ENCODE data around the gene GREB1L.
"Not testable (repeated sequence)": the region's sequence is repeated elsewhere in the genome, so short reads cannot be mapped to it uniquely, and the experiment has no call there.

Gene GREB1L

DNA sequence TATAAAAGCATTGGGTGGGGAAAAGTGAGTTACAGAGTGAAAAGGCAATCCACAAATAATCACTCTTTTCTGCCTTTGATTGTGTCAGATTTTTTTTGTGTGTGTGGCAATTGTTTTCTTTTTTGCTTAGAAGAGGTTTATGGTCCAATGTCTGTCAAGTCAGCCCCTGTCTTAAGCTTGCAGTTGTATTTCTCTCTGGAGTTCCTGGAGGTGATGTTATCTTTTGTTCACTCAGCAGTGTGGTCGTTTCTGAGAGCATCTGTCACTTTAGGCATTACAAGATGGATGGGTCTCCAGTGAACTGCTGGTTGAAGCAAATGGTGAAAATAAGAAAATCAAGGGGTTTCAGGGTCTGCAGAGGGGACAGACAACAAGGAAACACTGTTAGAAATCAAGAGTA lies 121.3 kb downstream of the GREB1L start:
- TF ChIP-seq, protein P1, sequence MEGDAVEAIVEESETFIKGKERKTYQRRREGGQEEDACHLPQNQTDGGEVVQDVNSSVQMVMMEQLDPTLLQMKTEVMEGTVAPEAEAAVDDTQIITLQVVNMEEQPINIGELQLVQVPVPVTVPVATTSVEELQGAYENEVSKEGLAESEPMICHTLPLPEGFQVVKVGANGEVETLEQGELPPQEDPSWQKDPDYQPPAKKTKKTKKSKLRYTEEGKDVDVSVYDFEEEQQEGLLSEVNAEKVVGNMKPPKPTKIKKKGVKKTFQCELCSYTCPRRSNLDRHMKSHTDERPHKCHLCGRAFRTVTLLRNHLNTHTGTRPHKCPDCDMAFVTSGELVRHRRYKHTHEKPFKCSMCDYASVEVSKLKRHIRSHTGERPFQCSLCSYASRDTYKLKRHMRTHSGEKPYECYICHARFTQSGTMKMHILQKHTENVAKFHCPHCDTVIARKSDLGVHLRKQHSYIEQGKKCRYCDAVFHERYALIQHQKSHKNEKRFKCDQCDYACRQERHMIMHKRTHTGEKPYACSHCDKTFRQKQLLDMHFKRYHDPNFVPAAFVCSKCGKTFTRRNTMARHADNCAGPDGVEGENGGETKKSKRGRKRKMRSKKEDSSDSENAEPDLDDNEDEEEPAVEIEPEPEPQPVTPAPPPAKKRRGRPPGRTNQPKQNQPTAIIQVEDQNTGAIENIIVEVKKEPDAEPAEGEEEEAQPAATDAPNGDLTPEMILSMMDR (conservative IDR thresholded peaks at IDR 0.05), result no peak
- TF ChIP-seq ZFX (IDR thresholded peaks at IDR 0.05), result no peak

DNA sequence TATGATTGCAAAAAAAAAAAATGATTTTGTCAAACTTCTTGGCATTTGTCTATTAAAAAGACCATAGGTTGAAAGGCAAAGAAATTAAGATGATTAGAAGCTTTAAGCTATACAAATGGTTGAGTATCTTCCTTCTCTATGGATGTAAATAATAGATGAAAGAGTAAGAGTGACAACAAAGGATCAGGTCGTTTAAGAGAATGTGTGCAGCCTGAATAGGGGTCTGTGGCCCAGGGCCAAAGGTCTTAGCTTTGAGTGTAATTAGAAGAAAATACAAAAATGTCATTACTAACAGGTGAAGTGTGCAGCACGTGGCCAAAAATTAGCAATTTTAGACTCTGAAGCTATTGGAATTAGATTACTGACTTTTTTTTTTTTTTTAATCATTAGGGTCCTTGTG lies 122.4 kb downstream of the GREB1L start:
- TF ChIP-seq, protein P1 (conservative IDR thresholded peaks at IDR 0.05), result no peak
- no peak overlapping the region for H3K27ac ChIP-seq

More for the DNA sequence above, 121.3 kb downstream of the GREB1L start:
- no peak overlapping the region for H3K27ac ChIP-seq

DNA sequence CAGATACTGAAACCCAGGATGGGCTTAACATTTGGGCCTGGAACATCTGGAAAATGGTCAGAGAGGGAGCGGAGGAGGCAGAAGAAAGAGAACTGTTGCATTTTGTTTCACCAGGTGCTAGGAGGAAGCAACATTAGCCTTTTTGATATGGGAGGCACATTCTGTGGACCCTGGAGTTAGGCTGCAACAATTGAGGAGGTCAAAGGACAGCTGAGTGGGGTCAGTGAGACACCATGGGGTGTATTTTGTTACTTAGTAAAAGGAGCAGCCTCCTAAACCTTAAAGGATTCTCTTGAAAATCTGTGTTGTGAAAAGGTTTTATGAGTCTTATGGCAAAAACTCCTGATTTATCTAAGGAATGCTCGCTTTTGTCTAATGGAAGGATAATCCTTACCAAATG lies 124.9 kb downstream of the GREB1L start:
- TF ChIP-seq, protein P1 (conservative IDR thresholded peaks at IDR 0.05), result no peak
- no peak for TF ChIP-seq ZFX (IDR thresholded peaks at IDR 0.05)
- H3K27ac ChIP-seq, result no peak overlapping the region

DNA sequence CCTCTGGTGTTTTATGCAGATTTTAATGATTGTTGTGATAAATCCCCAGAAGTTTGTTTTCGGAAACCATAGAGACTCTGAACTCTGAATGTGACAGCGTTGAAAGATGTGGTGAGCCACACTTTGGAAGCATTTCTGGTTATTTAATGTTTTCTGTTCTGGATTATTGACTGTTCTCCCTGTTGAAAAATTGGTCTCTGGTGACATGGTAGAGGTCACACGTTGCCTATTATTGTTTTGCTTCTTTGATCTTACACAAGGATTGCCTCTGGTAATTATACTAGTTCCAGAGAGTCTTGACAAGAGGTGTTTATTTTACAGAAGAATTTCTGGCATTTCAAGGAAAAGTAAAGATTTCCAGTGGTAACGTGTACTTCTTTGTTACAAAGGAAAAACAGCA lies 127.1 kb downstream of the GREB1L start:
- TF ChIP-seq, protein P1 (conservative IDR thresholded peaks at IDR 0.05), result no peak
- TF ChIP-seq ZFX (IDR thresholded peaks at IDR 0.05), result no peak
- H3K27ac ChIP-seq, result no peak overlapping the region

DNA sequence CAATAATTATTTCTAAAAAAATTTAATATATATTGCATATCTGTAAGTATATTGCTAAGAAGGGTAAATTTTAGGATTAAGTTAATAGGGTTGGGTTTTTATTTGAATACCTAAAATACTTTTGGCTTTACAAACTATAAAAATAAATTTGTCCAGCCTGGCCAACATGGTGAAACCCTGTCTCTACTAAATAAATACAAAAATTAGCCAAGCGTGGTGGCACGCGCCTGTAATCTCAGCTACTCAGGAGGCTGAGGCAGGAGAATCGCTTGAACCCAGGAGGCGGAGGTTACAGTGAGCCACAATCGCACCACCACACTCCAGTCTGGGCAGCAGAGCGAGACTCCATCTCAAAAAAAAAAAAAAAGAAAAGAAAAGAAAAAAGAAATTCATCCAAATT lies 127.6 kb downstream of the GREB1L start:
- not testable (repeated sequence) for H3K27ac ChIP-seq

DNA sequence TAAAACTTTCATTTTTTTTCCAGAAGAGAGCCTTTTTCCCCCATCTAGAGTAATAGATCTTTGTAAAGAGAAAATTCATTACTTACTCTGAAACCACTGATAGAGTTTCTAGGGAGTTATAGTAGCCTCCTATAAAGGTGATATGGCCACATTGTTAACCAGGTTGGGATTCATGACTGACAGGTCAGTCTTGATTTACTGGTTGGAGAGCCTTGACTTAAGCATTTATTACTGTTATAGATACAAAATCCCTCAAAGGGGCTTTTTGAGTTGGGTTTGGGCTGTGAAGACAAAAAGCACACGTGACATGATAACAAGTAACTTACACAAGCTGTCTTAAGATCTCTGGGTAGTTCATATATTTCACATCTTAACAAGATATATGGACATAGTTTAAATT lies 141.0 kb downstream of the GREB1L start:
- no peak for TF ChIP-seq ZFX (IDR thresholded peaks at IDR 0.05)
- TF ChIP-seq, protein P1 (conservative IDR thresholded peaks at IDR 0.05), result no peak

DNA sequence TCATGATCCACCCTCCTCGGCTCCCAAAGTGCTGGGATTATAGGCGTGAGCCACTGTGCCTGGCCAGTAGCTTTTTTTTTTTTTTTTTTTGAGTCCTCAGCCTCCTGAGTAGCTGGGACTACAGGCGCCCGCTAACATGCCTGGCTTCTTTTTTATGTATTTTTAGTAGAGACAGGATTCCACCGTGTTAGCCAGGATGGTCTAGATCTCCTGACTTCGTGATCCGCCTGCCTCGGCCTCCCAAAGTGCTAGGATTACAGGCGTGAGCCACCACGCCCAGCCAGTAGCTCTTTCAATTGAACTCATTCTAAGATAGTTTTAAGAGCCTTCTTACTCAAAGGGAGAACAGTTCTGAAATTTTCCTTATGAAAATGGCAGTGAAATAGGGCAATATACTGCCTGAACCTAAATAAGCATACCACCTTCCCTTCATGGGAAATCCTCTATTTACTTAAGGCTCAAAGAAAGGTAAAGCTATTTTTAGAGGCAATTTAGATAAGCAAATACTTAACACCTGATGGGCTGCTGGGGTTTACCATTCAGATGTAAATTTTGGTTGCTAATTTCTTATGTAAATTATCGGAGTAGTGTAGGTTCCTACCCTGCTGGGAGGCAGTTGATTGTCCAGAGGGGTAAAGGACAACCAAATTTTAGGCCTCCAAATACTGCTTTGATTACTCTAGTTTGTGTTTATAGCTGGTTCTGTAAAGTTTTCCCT lies 144.7 kb downstream of the GREB1L start:
- H3K27ac ChIP-seq, result no peak overlapping the region
- TF ChIP-seq, protein P1 (conservative IDR thresholded peaks at IDR 0.05), result no peak
- no peak for TF ChIP-seq ZFX (IDR thresholded peaks at IDR 0.05)

More for the DNA sequence above, 141.0 kb downstream of the GREB1L start:
- H3K27ac ChIP-seq, result no peak overlapping the region

DNA sequence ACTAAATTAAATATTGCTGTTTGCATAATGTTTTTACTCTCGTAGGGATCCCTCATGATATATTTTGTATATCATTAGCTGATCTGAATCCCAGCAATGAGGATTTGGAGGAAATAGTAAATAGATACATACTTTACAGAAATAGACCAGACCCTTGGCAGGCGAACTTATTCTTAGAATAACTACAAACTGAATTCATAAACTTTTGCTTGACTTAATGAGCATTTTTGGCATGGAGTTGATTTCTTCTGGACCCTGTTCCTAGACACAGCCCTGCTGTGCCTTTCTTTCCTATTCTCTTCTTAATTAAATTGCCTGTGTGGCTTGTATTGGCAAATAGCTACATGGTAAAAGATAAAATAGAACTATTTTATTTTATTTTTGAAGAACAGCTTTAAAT lies 145.9 kb downstream of the GREB1L start:
- TF ChIP-seq ZFX (IDR thresholded peaks at IDR 0.05), result no peak
- TF ChIP-seq, protein P1 (conservative IDR thresholded peaks at IDR 0.05), result no peak
- H3K27ac ChIP-seq, result no peak overlapping the region
